ENCODE measurements around the gene AHCYL1.

Gene AHCYL1

DNA sequence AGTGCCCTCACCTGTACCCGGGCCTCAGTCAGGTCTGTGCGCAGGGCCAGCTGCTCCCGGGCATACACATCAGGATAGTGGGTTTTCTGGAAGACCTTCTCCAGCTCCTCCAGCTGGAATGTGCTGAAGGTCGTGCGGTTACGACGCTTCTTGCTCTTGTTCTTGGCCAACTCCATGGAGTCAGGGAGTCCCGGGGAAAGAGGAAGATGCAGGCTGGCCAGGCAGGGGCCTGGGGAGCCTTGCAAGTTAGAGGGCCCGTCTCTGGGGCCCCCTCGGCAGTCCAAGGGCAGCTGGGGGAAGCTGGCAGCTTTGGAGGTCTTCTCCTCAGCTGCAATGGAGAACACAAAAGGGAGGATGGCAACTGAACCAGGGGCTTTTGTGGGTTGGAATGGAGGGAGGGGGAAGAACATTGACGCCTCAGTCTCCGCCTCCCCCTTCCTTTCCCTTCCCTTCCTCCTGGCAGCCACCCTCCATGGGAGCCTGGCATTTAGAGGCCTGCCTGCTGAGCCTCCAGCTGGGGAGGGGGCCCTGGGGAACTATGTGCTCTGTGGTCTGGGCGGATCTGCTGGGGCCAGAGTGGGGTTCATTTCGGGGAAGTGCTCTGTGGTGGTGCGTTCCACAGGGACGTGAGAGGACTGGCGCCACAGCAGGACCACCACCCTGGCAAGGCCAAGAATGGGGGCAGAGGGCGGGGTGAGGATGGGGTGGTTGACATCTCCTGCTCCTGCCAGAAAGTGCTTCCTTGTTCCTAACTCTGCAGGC is 80.2 kb downstream of the AHCYL1 start:
- DNase-seq: no peak

GRCh38 chr1:110065841-110066240 is 81.3 kb downstream of the AHCYL1 start:
- DNase-seq: no peak

- DNase-seq: no peak
Measured at GRCh38 chr1:110067479-110067892, 82.9 kb downstream of the AHCYL1 start.

- no peak for DNase-seq
Measured at GRCh38 chr1:110067893-110068645, 83.5 kb downstream of the AHCYL1 start.

- DNase-seq: no peak
Measured at GRCh38 chr1:110068646-110069403, 84.3 kb downstream of the AHCYL1 start.

DNA sequence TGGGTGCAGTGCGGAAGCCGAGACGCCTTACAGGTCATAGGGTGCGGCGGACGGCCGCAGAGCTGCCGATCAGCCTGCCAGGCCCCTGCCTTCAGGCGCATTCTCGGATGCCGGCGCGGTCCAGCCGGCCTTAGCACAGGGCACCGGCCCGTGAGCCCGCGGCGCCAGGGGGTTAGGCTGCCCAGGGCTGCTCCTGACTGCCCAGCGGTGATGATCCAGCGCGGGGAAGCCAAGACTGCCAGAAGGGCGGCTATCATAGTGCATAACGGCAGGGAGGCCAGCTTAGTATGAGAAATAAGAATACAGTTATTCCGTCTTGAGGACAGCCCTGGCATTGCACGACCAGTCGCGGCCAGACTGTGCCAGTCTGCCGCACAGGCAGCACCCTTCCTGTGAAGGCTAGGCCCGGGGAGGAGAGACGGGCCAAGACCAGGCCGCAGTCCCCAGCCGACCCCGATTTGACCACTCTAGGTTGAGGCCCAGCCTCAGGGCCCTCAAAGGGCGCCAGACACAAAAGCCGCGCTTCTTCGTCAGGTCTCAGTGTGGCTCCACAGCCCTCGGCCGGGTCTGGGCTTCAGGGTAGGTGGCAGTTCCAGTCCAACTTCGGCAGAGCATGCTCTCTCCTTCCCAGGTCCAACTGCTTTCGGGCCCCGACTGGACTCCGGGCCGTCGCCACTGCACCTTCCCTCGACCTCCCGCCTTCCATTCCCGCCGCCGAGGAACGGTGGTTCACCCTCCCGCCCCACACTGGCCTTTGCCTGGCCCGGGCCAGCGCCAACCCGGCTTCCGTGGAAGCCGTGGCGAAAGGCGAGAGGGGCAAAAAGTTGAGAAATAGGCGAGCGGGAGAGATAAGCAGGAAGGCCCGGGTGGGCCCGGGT is 85.1 kb downstream of the AHCYL1 start:
- DNase-seq: no peak

DNA sequence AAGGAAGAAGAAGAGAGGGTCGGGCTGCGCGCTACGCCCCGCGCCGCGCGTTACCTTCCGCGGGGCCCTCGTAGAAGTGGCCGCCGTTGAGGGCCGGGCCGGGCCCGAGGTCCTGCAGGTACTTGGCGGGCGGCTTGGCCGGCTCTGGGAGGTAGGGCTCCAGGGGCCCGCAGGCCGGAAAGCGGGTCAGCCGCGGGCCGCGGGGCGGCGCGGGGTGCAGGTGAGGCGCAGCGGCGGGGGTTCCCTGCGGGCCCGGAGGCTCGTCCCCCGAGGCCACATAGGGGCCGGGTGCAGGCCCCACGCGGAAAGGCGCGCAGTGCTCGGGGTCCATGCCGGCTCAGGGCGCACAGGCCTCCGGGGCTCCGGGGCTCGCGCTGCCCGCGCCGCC is 85.7 kb downstream of the AHCYL1 start:
- no peak for DNase-seq

DNA sequence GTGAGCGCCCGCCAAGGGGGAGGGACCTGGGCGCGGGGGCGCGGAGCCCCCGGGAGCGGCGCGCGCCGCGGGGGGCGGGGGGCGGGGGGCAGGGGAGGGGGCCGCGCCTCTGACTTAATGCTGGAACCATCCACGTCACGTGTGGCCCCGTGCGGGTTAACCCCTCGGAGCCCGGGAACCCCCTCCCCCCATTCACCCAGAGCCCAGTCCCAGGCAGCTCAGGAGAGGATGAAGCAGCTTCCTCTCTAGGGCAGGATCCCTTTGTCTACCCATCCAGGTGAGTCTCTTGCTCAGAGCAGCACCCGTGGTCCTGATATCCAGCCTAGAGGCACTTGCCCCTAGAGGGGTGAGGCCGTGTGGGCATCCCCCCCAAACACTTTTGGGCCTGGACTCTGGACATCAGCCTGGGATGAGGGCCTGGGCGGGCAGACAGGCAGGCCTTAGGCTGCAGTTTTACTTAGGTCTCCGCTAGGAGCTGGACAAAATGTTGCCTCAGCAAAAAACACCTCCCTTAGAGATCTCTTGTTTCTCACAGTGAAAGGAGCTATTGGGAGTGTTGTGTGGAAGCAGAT is 86.2 kb downstream of the AHCYL1 start, which contains the start of gene ALX3:
ALX3 (minus strand) TSS at position 2 of the 572 bp plus-strand sequence. CDS start 60 bp downstream, outside the sequence.
- DNase-seq: no peak

Measured in activated gamma-delta T cell (primary cell).